ENCODE data around the gene TRIM28. TPM values are rescaled to one million over a fixed set of nuclear protein-coding genes. Genes with fewer than 3 reads are reported as not detected.

TRIM28 gene
- total RNA-seq, 4 donors from 2014 or later: 171 to 274 (median 196) TPM

GRCh38 chr19:58560921-58561320 lies 17.1 kb downstream of the TRIM28 start:
- TF ChIP-seq EP300 (IDR thresholded peaks at IDR 0.05) (no peak), CTCF (IDR thresholded peaks at IDR 0.05) (peak in 1 of 4 experiments; percentile 6)
- H3K36me3 ChIP-seq: peaks cover 0 to 14% of the 10 kb centered on the region in 2 donors
- no peak overlapping the region for H3K4me3 ChIP-seq
- no peak overlapping the region for H3K27ac ChIP-seq
- no peaks in the 10 kb centered on the region for H3K27me3 ChIP-seq
- no peak for ATAC-seq
- H3K9me3 ChIP-seq: no peaks in the 10 kb centered on the region
- peaks cover 6 to 67% (median 45%) of the 10 kb centered on the region in 3 donors for H3K4me1 ChIP-seq

GRCh38 chr19:58561373-58562121 lies 17.7 kb downstream of the TRIM28 start:
- TF ChIP-seq POLR2AphosphoS5 (IDR thresholded peaks at IDR 0.05) (no peak), POLR2A (IDR thresholded peaks at IDR 0.05) (no peak), CTCF (IDR thresholded peaks at IDR 0.05) (no peak), EP300 (IDR thresholded peaks at IDR 0.05) (no peak)
- Histone ChIP-seq H3K27me3 (no peaks in the 10 kb centered on the region), H3K4me3 (peak overlapping the region; percentile 26 to 54), H3K27ac (peak overlapping the region in 3 of 4 donors; percentile 73 to 81 (median 76)), H3K4me1 (peaks cover 6 to 61% (median 39%) of the 10 kb centered on the region in 3 donors), H3K9me3 (no peaks in the 10 kb centered on the region), H3K36me3 (peaks cover 0 to 12% of the 10 kb centered on the region in 2 donors)
- no peak for ATAC-seq
- WGBS, 2 donors (ENCODE audit: low coverage in 1 of 2): 60% methylated on average over 4 of the region's 16 CpGs; no CpG with 5 or more reads in 1 of the 2 donors

- no CpG with 5 or more reads among the region's 107 CpGs for WGBS, 2 donors (ENCODE audit: low coverage in 1 of 2)
- Histone ChIP-seq H3K27ac (peak overlapping the region; percentile 1 to 81 (median 74)), H3K36me3 (peaks cover 0 to 13% of the 10 kb centered on the region in 2 donors), H3K9me3 (no peaks in the 10 kb centered on the region), H3K4me3 (peak overlapping the region; percentile 26 to 54), H3K4me1 (peaks cover 0 to 52% (median 31%) of the 10 kb centered on the region in 3 donors), H3K27me3 (no peaks in the 10 kb centered on the region)
- ATAC-seq: no peak
- TF ChIP-seq CTCF (IDR thresholded peaks at IDR 0.05) (no peak), POLR2AphosphoS5 (IDR thresholded peaks at IDR 0.05) (peak; percentile 25), POLR2A (IDR thresholded peaks at IDR 0.05) (no peak), EP300 (IDR thresholded peaks at IDR 0.05) (no peak)
Measured at GRCh38 chr19:58562122-58563033, 18.5 kb downstream of the TRIM28 start.

- TF ChIP-seq POLR2A (IDR thresholded peaks at IDR 0.05): no peak
- H3K36me3 ChIP-seq: peaks cover 0 to 15% of the 10 kb centered on the region in 2 donors
- ATAC-seq: no peak
- H3K27ac ChIP-seq: peak overlapping the region in 3 of 4 donors; percentile 73 to 81 (median 76)
- H3K4me3 ChIP-seq: peak overlapping the region; percentile 26 to 54
- peaks cover 0 to 47% (median 28%) of the 10 kb centered on the region in 3 donors for H3K4me1 ChIP-seq
- 0% methylated on average over 1 of the region's 40 CpGs; no CpG with 5 or more reads in 1 of the 2 donors for WGBS, 2 donors (ENCODE audit: low coverage in 1 of 2)
- no peaks in the 10 kb centered on the region for H3K9me3 ChIP-seq
- no peaks in the 10 kb centered on the region for H3K27me3 ChIP-seq
Measured at GRCh38 chr19:58563034-58563573, 19.2 kb downstream of the TRIM28 start.

GRCh38 chr19:58563823-58564222 lies 20.0 kb downstream of the TRIM28 start:
- H3K36me3 ChIP-seq: peaks cover 0 to 20% of the 10 kb centered on the region in 2 donors
- H3K9me3 ChIP-seq: no peaks in the 10 kb centered on the region
- H3K4me3 ChIP-seq: no peak overlapping the region
- 72 to 100% methylated on average over 1 to 5 of the region's 6 CpGs for WGBS, 2 donors (ENCODE audit: low coverage in 1 of 2)
- no peak for ATAC-seq
- no peak for TF ChIP-seq POLR2A (IDR thresholded peaks at IDR 0.05)
- TF ChIP-seq POLR2AphosphoS5 (IDR thresholded peaks at IDR 0.05): no peak
- TF ChIP-seq EP300 (IDR thresholded peaks at IDR 0.05): no peak
- no peak for TF ChIP-seq CTCF (IDR thresholded peaks at IDR 0.05)
- H3K27me3 ChIP-seq: no peaks in the 10 kb centered on the region
- H3K27ac ChIP-seq: no peak overlapping the region
- H3K4me1 ChIP-seq: peaks cover 0 to 47% (median 28%) of the 10 kb centered on the region in 3 donors
